Measurements from ENCODE around the gene DNAAF3.
A peak's percentile ranks its signal among the peaks of the same experiment; 100 is the strongest.
"Not testable (repeated sequence)": the region's sequence is repeated elsewhere in the genome, so short reads cannot be mapped to it uniquely, and the experiment has no call there.

The DNAAF3 gene

DNA sequence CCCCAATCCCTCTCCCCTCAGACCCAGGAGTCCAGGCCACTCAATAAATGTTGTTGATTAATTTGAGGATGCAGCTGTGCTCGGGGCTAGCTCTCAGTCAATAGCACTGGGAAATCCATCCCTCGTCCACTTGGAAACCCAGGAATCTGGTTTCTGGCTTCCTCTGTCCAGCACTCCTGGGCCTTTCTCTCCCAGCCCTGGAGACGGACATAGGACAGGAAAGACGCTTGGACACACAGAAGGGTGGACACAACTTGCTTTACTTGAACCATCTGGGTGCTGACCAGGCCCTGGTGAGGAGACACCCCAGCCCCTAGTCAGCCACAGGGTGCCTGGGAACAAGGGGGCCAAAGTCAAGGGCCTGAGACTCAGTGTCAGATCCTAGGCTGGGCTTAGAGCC lies 8.0 kb downstream of the DNAAF3 start:
- TF ChIP-seq, protein P1, sequence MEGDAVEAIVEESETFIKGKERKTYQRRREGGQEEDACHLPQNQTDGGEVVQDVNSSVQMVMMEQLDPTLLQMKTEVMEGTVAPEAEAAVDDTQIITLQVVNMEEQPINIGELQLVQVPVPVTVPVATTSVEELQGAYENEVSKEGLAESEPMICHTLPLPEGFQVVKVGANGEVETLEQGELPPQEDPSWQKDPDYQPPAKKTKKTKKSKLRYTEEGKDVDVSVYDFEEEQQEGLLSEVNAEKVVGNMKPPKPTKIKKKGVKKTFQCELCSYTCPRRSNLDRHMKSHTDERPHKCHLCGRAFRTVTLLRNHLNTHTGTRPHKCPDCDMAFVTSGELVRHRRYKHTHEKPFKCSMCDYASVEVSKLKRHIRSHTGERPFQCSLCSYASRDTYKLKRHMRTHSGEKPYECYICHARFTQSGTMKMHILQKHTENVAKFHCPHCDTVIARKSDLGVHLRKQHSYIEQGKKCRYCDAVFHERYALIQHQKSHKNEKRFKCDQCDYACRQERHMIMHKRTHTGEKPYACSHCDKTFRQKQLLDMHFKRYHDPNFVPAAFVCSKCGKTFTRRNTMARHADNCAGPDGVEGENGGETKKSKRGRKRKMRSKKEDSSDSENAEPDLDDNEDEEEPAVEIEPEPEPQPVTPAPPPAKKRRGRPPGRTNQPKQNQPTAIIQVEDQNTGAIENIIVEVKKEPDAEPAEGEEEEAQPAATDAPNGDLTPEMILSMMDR (conservative IDR thresholded peaks at IDR 0.05; ENCODE audit: low read depth, low read length), result no peak
- DNase-seq (ENCODE audit: low read depth), result no peak
- H3K4me3 ChIP-seq (ENCODE audit: low read depth, low read length), result no peak overlapping the region

DNA sequence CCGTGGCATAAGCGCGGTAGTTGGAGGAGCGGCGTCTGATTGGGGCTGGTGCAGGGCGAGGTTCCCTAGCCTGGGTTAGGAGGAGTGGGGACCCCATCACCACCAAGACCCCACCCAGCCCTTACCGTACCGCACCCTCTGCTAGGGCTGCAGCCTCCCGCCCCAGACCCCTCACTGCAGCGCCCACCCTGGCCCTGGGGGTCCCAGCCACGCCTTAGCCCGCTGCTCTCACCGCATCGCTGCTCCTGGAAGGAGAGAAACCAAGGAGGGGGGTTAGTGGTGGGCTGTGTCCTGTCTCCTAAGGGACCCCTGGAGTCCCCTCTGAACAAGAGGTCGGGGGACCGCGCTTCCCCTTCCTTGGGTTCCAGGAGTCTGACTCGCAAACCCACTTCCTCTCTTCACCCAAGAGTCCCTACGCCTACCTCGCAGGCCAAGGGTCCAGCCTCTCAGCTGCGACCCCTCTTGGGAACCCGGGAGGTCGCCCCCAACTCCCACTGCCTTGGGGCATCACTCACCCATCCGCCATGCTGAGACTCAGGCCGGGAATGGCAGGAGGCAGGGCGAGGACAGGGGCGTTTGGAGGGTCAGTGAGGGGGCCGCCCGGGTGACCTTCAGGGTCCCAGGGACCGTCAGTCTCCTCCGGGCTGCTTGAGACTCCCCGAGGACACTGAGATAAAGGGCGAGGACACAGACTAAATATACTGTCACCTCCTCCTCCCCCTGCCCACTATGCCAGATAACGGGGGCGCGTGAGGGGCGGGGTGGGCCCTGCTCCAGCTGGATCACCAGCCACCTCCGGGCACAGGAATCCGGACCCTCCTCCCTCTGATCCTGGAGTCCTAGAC lies 9.1 kb downstream of the DNAAF3 start, which contains the start of gene TNNI3:
TNNI3 (minus strand) TSS at position 669 of the 845 bp plus-strand sequence; CDS start at position 526, 143 bp downstream.
- H3K4me3 ChIP-seq (ENCODE audit: low read depth, low read length), result no peak within 1 kb of the TSS
- TF ChIP-seq, protein P1 (conservative IDR thresholded peaks at IDR 0.05; ENCODE audit: low read depth, low read length), result no peak
- no peak for DNase-seq (ENCODE audit: low read depth)

- DNase-seq (ENCODE audit: low read depth), result peak; percentile 41
- TF ChIP-seq, protein P1 (conservative IDR thresholded peaks at IDR 0.05; ENCODE audit: low read depth, low read length), result no peak
- no peak overlapping the region for H3K4me3 ChIP-seq (ENCODE audit: low read depth, low read length)
These were observed 10.0 kb downstream of the DNAAF3 start for GRCh38 chr19:55156202-55157063.

GRCh38 chr19:55155784-55156183 lies 10.6 kb downstream of the DNAAF3 start:
- H3K4me3 ChIP-seq (ENCODE audit: low read depth, low read length); DNase-seq (ENCODE audit: low read depth): not testable (repeated sequence)

DNA sequence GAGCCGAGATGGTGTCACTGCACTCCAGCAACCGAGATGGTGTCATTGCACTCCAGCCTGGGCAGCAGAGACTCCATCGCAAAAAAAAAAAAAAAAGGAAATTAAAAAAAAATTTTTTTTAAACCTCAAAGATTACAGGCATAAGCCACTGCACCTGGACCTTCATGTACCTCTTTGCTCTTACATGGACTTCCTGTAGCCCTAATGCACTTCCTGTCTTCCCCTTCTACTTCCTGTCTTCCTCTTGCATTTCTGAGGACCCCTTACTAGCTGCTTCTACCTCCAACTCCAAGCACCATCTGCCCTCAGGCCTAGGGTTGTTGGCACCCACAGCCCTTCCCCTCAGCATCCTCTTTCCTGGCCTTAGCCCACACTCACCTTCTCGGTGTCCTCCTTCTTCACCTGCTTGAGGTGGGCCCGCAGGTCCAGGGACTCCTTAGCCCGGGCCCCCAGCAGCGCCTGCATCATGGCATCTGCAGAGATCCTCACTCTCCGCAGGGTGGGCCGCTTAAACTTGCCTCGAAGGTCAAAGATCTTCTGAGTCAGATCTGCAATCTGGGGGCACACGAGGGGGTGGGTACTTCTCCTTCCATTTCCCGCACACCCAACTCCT lies 12.7 kb downstream of the DNAAF3 start:
- H3K4me3 ChIP-seq (ENCODE audit: low read depth, low read length), result no peak overlapping the region
- DNase-seq (ENCODE audit: low read depth), result no peak
- TF ChIP-seq, protein P1 (conservative IDR thresholded peaks at IDR 0.05; ENCODE audit: low read depth, low read length), result no peak

DNA sequence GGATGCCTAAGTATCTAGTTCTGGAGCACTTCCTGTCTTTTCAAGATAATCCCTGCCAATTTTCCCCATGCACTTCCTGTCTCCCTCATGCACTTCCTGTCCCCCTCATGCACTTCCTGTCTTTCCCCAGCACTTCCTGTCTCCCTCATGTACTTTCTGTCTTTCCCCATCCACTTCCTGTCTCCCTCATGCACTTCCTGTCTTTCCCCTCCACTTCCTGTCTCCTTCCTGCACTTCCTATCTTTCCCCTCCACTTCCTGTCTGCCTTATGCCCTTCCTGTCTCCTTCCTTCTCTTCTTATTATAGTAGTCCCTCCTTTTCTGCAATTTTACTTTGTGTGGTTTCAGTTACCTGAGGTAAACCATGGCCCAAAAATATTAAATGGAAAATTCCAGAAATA lies 14.4 kb downstream of the DNAAF3 start:
- TF ChIP-seq, protein P1 (conservative IDR thresholded peaks at IDR 0.05; ENCODE audit: low read depth, low read length), result no peak
- DNase-seq (ENCODE audit: low read depth), result no peak

More for the DNA sequence above, 14.4 kb downstream of the DNAAF3 start:
- H3K4me3 ChIP-seq (ENCODE audit: low read depth, low read length), result no peak overlapping the region

All from choroid plexus epithelial cell (primary cell).